BJ (cell line): ENCODE measurements around the gene LENG8. TPM values are rescaled to one million over a fixed set of nuclear protein-coding genes. Genes with fewer than 3 reads are reported as not detected.

ENCODE experiments used
- CTCF ChIA-PET: fragments of 350-600 bp; formaldehyde crosslinking; extraction: SDS; loops from one replicate; lab custom pipeline; 2021; ENCODE audit warnings: antibody characterized with exemption, inconsistent platforms; lab: Yijun Ruan, JAX
- POLR2A ChIA-PET: fragments of 300-600 bp; sonication (Branson Sonifier 250); formaldehyde crosslinking; extraction: SDS; loops from one replicate; lab custom pipeline; 2021; ENCODE audit warnings: antibody characterized with exemption; lab: Charles Lee
- DNase-seq: peaks from one replicate; pipeline ENCODE4 v3.0.0-alpha.2; 2011; ENCODE audit warnings: low read depth
- H3K27me3 ChIP-seq: 2 replicates; pipeline ENCODE4 v1.6.0; 2011; ENCODE audit warnings: low read length; ENCODE audit not compliant: control insufficient read depth, insufficient read depth
- H3K36me3 ChIP-seq: 2 replicates; pipeline ENCODE4 v1.5.1; 2011; ENCODE audit warnings: low read length; ENCODE audit not compliant: control insufficient read depth, insufficient read depth
- H3K4me3 ChIP-seq: 2 replicates; pipeline ENCODE4 v1.5.1; 2011; ENCODE audit warnings: low read depth, mild to moderate bottlenecking, control low read depth, low read length
- CTCF ChIP-seq: IDR thresholded peaks from 2 replicates; pipeline ENCODE4 v1.5.1; 2011; ENCODE audit warnings: low read depth, mild to moderate bottlenecking, control low read depth, inconsistent platforms, low read length, moderate library complexity; ENCODE audit not compliant: insufficient read depth
- polyA plus RNA-seq: library from polyadenylated mRNA; depleted of rRNA; stranded (reverse); fragments of >200 nt; gene quantifications from 2 replicates; pipeline ENCODE4 v1.2.3, GENCODE V29; 2011

The LENG8 gene
- polyA plus RNA-seq, 1 experiment, result 39.5 TPM

GRCh38 chr19:54408456-54409026 is 40.5 kb upstream of the LENG8 start:
- ChIA-PET POLR2A (no interaction called here), CTCF (interaction anchor here (1.0 kb wide), 1 partner anchor 17 kb away, joined by 3 read pairs; no protein-coding TSS in a partner anchor)
- no peak for TF ChIP-seq CTCF
- Histone ChIP-seq H3K36me3 (no peaks in the 10 kb centered on the region), H3K27me3 (no peaks in the 10 kb centered on the region), H3K4me3 (no peak overlapping the region)
- no peak for DNase-seq

GRCh38 chr19:54411033-54411432 is 38.0 kb upstream of the LENG8 start:
- no peak for DNase-seq
- H3K4me3 ChIP-seq, result no peak overlapping the region
- no peaks in the 10 kb centered on the region; the same call in none of the 2 replicates for H3K27me3 ChIP-seq
- ChIA-PET CTCF (no interaction called here), POLR2A (no interaction called here)
- H3K36me3 ChIP-seq, result no peaks in the 10 kb centered on the region
- TF ChIP-seq CTCF, result no peak

- CTCF ChIA-PET, result no interaction called here
- TF ChIP-seq CTCF, result no peak
- no peak overlapping the region for H3K4me3 ChIP-seq
- no peak for DNase-seq
- POLR2A ChIA-PET, result no interaction called here
- H3K36me3 ChIP-seq, result no peaks in the 10 kb centered on the region
- peaks cover 5% of the 10 kb centered on the region for H3K27me3 ChIP-seq
These were observed 36.1 kb upstream of the LENG8 start for GRCh38 chr19:54412877-54413276.

GRCh38 chr19:54414156-54414555 is 34.8 kb upstream of the LENG8 start:
- POLR2A ChIA-PET, result no interaction called here
- CTCF ChIA-PET, result no interaction called here
- Histone ChIP-seq H3K4me3 (no peak overlapping the region), H3K27me3 (peaks cover 6% of the 10 kb centered on the region), H3K36me3 (no peaks in the 10 kb centered on the region)
- TF ChIP-seq CTCF, result no peak
- no peak for DNase-seq

- Histone ChIP-seq H3K36me3 (no peaks in the 10 kb centered on the region), H3K27me3 (peaks cover 11% of the 10 kb centered on the region), H3K4me3 (no peak within 1 kb of the TSS)
- ChIA-PET POLR2A (no interaction called here), CTCF (interaction anchor here (2.3 kb wide), 1 partner anchor 24 kb away, joined by 11 read pairs; no protein-coding TSS in a partner anchor)
- TF ChIP-seq CTCF, result no peak
- no peak for DNase-seq
These were observed 33.6 kb upstream of the LENG8 start, which contains the start of gene TTYH1 for GRCh38 chr19:54415208-54415900. TTYH1 (plus strand) TSS chr19:54415464; CDS start chr19:54415553, 89 bp downstream.
